Measurements from ENCODE around the gene LAMB2. TPM values are rescaled to one million over a fixed set of nuclear protein-coding genes. Genes with fewer than 3 reads are reported as not detected.

LAMB2 gene
- total and polyA plus RNA-seq, 10 donors: 97.7 to 376 (median 274) TPM

- H3K36me3 ChIP-seq: peaks cover 3 to 67% (median 10%) of the 10 kb centered on the region in 6 donors
- H3K4me1 ChIP-seq: peaks cover 45 to 64% (median 57%) of the 10 kb centered on the region in 6 donors
- TF ChIP-seq POLR2A (IDR thresholded peaks at IDR 0.05) (no peak), POLR2AphosphoS5 (IDR thresholded peaks at IDR 0.05) (peak; percentile 4 to 24 (median 7))
- TF ChIP-seq, protein P1, sequence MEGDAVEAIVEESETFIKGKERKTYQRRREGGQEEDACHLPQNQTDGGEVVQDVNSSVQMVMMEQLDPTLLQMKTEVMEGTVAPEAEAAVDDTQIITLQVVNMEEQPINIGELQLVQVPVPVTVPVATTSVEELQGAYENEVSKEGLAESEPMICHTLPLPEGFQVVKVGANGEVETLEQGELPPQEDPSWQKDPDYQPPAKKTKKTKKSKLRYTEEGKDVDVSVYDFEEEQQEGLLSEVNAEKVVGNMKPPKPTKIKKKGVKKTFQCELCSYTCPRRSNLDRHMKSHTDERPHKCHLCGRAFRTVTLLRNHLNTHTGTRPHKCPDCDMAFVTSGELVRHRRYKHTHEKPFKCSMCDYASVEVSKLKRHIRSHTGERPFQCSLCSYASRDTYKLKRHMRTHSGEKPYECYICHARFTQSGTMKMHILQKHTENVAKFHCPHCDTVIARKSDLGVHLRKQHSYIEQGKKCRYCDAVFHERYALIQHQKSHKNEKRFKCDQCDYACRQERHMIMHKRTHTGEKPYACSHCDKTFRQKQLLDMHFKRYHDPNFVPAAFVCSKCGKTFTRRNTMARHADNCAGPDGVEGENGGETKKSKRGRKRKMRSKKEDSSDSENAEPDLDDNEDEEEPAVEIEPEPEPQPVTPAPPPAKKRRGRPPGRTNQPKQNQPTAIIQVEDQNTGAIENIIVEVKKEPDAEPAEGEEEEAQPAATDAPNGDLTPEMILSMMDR (IDR thresholded peaks at IDR 0.05 in 8 of 11, conservative IDR thresholded peaks at IDR 0.05 in 3 of 11): no peak
- H3K9me3 ChIP-seq: no peaks in the 10 kb centered on the region
- H3K4me3 ChIP-seq: peak overlapping the region; percentile 76 to 100 (median 99)
- WGBS, 5 donors: 0 to 1% (median 0%) methylated on average over 18 to 86 of the region's 86 CpGs
- DNase-seq: peak; percentile 95
- H3K27ac ChIP-seq: peak overlapping the region; percentile 86 to 99 (median 98)
- intact Hi-C loops (cut with DNase I; ENCODE audit: low total_unique reads): no loop called here
- no peaks in the 10 kb centered on the region for H3K27me3 ChIP-seq (replicated peaks in 1 of 7)
Measured at GRCh38 chr3:49092938-49093852, 39.7 kb downstream of the LAMB2 start.

GRCh38 chr3:49081429-49081828, 51.4 kb downstream of the LAMB2 start:
- Histone ChIP-seq H3K9me3 (no peaks in the 10 kb centered on the region), H3K27me3 (replicated peaks in 1 of 7) (no peaks in the 10 kb centered on the region), H3K4me1 (peaks cover 0 to 72% (median 11%) of the 10 kb centered on the region in 6 donors), H3K36me3 (peaks cover 0 to 77% (median 26%) of the 10 kb centered on the region in 6 donors), H3K27ac (no peak overlapping the region), H3K4me3 (no peak overlapping the region)
- TF ChIP-seq, protein P1 (IDR thresholded peaks at IDR 0.05 in 8 of 11, conservative IDR thresholded peaks at IDR 0.05 in 3 of 11): no peak
- TF ChIP-seq POLR2A (IDR thresholded peaks at IDR 0.05) (no peak), POLR2AphosphoS5 (IDR thresholded peaks at IDR 0.05) (no peak)
- intact Hi-C loops (cut with DNase I; ENCODE audit: low total_unique reads): no loop called here
- no peak for DNase-seq
- 91 to 97% (median 95%) methylated on average over 8 of the region's 8 CpGs for WGBS, 5 donors

DNA sequence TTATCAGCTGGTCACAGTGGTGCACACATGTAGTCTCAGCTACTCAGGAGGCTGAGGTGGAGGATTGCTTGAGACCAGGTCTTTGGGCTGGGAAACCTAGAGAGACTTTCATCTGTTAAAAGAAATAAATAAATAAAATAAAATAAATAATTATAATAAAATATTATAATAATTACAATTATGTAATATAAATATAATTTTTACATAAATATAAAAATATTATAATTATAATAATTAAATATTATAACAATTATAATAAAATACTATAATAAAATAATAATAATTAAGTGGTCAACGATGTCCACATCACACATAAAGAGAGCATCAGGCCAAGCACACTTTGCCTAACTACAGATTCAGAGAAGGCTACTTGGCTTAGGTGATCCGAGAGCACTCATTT, 53.6 kb downstream of the LAMB2 start:
- Histone ChIP-seq H3K27me3 (replicated peaks in 1 of 7) (no peaks in the 10 kb centered on the region), H3K4me1 (peaks cover 0 to 53% (median 8%) of the 10 kb centered on the region in 6 donors), H3K36me3 (peaks cover under 1 to 80% (median 45%) of the 10 kb centered on the region in 6 donors), H3K9me3 (no peaks in the 10 kb centered on the region), H3K27ac (no peak overlapping the region), H3K4me3 (no peak overlapping the region)
- TF ChIP-seq, protein P1 (IDR thresholded peaks at IDR 0.05 in 8 of 11, conservative IDR thresholded peaks at IDR 0.05 in 3 of 11): no peak
- TF ChIP-seq POLR2A (IDR thresholded peaks at IDR 0.05) (no peak), POLR2AphosphoS5 (IDR thresholded peaks at IDR 0.05) (no peak)
- no peak for DNase-seq
- intact Hi-C loops (cut with DNase I; ENCODE audit: low total_unique reads): no loop called here
- 92 to 95% (median 94%) methylated on average over 2 of the region's 2 CpGs for WGBS, 5 donors

DNA sequence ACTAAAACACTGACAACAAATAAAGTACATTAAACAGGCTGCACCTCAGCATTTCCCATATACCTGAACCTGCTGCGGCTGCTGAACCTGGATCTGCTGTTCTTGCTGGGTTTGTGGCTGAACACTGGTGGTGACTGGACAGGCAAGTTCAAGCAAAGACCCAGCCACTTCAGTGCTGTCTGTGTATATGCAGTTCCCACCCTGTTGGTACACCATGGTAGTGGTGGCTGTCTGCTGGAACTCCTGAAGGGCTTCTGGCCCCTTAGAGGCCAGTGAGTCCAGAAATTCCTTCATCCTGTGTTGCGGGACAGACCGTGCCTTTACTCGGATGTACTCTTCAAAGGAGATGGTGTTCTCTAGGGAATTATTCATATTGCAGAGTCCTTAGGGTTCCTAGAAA, 56.2 kb downstream of the LAMB2 start:
- Histone ChIP-seq H3K9me3 (no peaks in the 10 kb centered on the region), H3K27ac (no peak overlapping the region), H3K36me3 (peaks cover 3 to 86% (median 71%) of the 10 kb centered on the region in 6 donors), H3K4me1 (peaks cover 0 to 35% (median 6%) of the 10 kb centered on the region in 6 donors), H3K27me3 (replicated peaks in 1 of 7) (no peaks in the 10 kb centered on the region), H3K4me3 (no peak overlapping the region)
- no peak for DNase-seq
- 93 to 100% (median 94%) methylated on average over 4 of the region's 4 CpGs for WGBS, 5 donors
- TF ChIP-seq, protein P1 (IDR thresholded peaks at IDR 0.05 in 8 of 11, conservative IDR thresholded peaks at IDR 0.05 in 3 of 11): no peak
- TF ChIP-seq POLR2AphosphoS5 (IDR thresholded peaks at IDR 0.05) (no peak), POLR2A (IDR thresholded peaks at IDR 0.05) (no peak)
- intact Hi-C loops (cut with DNase I; ENCODE audit: low total_unique reads): no loop called here
